Upper lobe of right lung (tissue), 1 donor: ENCODE results near the gene ARPIN. TPM values are rescaled to one million over a fixed set of nuclear protein-coding genes. Genes with fewer than 3 reads are reported as not detected.

ENCODE experiments used
- ATAC-seq: fragments of 200-7000 bp; cut with Tn5 transposase; one replicate; pipeline ENCODE4 v1.9.1; 2020; ENCODE audit warnings: mild to moderate bottlenecking, moderate library complexity
- DNase-seq: peaks from one replicate; pipeline ENCODE4 v3.0.0-alpha.2; 2020
- H3K27ac ChIP-seq: fragments of 200-600 bp; one replicate; pipeline ENCODE4 v1.8.0; 2022
- H3K27me3 ChIP-seq: fragments of 200-600 bp; one replicate; pipeline ENCODE4 v1.8.0; 2022; ENCODE audit warnings: mild to moderate bottlenecking
- H3K36me3 ChIP-seq: fragments of 200-600 bp; one replicate; pipeline ENCODE4 v1.8.0; 2022
- H3K4me1 ChIP-seq: fragments of 200-600 bp; one replicate; pipeline ENCODE4 v1.8.0; 2022
- H3K4me3 ChIP-seq: fragments of 200-600 bp; one replicate; pipeline ENCODE4 v1.8.0; 2022; ENCODE audit warnings: mild to moderate bottlenecking
- H3K9me3 ChIP-seq: fragments of 200-600 bp; one replicate; pipeline ENCODE4 v1.8.0; 2022
- intact Hi-C: fragments of 100-400 bp; cut with DNase I; formaldehyde crosslinking; loops from one replicate; pipeline ENCODE4 v1.11.0; 2022
- total RNA-seq: library from RNA; stranded (reverse); fragmentation: NEBNext Ultra II Directional; extraction: Animal tissue kit (Norgen Biotek cat#: 25700); gene quantifications from one replicate; pipeline ENCODE4 v1.2.1, GENCODE V29; 2021
- TF ChIP-seq, protein P1 (sequence below): fragments of 200-600 bp; IDR thresholded peaks from one replicate; pipeline ENCODE4 v1.8.0; 2022; ENCODE audit warnings: antibody characterized with exemption
- donor health status: DM: no; HTN: yes; CAD: no; lungs with severe emphysema.

Gene ARPIN
- total RNA-seq, 1 donor from 2014 or later = 30.5 TPM

DNA sequence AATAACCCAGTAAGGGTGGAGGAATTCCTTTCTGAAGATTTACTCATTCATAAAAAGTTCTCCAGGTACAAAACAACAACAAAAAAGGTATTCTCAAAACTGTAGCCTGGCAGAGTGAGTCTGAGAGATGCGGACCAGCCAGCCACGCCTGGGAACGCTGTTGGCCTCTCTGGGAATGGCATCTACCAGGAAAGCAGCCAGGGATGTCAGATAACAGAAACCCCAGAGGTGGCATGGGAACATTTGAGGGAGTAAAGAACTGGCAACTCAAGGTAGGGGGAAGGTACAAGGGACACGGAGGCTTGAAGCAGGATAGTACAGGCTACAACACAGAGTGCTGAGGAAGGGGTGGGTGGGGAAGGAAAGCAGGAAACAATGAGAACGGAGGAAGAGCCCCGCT, 11.9 kb downstream of the ARPIN start:
- Histone ChIP-seq H3K9me3 (no peaks in the 10 kb centered on the region), H3K27ac (no peak overlapping the region), H3K36me3 (peaks cover 36% of the 10 kb centered on the region), H3K4me1 (no peaks in the 10 kb centered on the region), H3K4me3 (no peak overlapping the region), H3K27me3 (no peaks in the 10 kb centered on the region)
- intact Hi-C loops = no loop called here
- no peak for DNase-seq
- no peak for ATAC-seq
- TF ChIP-seq, protein P1, sequence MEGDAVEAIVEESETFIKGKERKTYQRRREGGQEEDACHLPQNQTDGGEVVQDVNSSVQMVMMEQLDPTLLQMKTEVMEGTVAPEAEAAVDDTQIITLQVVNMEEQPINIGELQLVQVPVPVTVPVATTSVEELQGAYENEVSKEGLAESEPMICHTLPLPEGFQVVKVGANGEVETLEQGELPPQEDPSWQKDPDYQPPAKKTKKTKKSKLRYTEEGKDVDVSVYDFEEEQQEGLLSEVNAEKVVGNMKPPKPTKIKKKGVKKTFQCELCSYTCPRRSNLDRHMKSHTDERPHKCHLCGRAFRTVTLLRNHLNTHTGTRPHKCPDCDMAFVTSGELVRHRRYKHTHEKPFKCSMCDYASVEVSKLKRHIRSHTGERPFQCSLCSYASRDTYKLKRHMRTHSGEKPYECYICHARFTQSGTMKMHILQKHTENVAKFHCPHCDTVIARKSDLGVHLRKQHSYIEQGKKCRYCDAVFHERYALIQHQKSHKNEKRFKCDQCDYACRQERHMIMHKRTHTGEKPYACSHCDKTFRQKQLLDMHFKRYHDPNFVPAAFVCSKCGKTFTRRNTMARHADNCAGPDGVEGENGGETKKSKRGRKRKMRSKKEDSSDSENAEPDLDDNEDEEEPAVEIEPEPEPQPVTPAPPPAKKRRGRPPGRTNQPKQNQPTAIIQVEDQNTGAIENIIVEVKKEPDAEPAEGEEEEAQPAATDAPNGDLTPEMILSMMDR = no peak

DNA sequence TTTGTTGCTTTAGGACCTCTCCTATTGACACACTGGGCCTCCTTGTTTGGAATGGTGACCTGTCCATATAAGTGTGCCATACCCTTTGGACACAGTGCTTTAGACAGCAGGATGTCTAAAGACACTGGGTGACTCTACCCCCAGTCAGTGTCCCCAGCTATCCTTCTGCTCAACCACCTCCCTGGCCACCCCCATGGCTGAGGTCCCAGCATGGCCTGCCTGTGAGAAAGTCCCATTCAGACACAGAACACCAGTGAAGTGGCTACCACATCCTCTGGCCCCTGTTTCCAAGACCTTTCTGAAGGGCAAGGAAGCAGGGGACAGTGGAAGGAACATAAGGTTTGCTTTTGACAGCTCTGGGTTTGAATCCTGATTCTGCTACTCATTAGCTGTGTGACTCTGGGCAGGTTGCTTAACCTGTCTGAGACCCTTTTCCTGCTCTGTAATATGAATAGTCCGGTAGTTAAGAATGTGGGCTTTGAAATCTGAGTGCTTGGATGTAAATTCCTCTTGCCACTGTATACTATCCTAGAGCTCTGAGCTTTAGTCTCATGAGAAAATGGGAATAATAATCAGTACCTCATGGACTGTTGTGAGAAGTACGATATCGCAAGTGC, 12.7 kb downstream of the ARPIN start:
- TF ChIP-seq, protein P1 = no peak
- no peaks in the 10 kb centered on the region for H3K27me3 ChIP-seq
- DNase-seq = no peak
- no peaks in the 10 kb centered on the region for H3K4me1 ChIP-seq
- no peaks in the 10 kb centered on the region for H3K9me3 ChIP-seq
- ATAC-seq = no peak
- intact Hi-C loops = no loop called here
- H3K4me3 ChIP-seq = no peak overlapping the region
- no peak overlapping the region for H3K27ac ChIP-seq
- H3K36me3 ChIP-seq = peaks cover 36% of the 10 kb centered on the region

DNA sequence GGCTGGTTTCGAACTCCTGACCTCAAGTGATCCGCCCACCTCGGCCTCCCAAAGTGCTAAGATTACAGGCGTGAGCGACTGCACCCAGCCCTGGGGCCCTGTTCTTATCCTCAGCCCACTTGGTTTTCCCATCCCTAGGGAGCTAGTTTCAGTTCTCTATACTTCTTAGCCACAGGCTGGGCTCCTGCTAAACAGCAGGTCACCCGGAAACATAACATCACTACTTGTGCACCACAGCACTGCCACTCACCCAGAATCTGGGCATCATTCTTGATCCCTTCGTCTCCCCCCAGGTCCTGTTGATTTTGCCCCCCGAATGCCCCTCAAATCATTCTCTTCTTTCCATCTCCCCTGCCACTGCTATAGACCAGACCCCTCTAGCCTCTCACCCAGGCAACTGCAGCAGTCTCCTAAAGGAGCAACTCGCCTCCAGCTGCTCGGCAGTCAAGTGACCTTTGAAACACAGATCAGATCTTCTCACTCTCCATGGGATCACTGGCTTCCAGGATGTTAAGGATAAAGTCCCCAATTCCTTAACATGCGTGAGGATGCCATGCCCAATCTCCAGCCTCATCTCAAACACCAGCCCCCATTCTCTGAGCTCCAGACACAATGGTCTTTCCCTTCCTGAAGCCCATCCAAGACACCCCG, 13.3 kb downstream of the ARPIN start:
- no peak overlapping the region for H3K4me3 ChIP-seq
- peaks cover 36% of the 10 kb centered on the region for H3K36me3 ChIP-seq
- intact Hi-C loops = no loop called here
- TF ChIP-seq, protein P1 = no peak
- ATAC-seq (peak; percentile 75), DNase-seq (no peak)
- no peaks in the 10 kb centered on the region for H3K4me1 ChIP-seq
- H3K27me3 ChIP-seq = no peaks in the 10 kb centered on the region
- no peaks in the 10 kb centered on the region for H3K9me3 ChIP-seq
- no peak overlapping the region for H3K27ac ChIP-seq

DNA sequence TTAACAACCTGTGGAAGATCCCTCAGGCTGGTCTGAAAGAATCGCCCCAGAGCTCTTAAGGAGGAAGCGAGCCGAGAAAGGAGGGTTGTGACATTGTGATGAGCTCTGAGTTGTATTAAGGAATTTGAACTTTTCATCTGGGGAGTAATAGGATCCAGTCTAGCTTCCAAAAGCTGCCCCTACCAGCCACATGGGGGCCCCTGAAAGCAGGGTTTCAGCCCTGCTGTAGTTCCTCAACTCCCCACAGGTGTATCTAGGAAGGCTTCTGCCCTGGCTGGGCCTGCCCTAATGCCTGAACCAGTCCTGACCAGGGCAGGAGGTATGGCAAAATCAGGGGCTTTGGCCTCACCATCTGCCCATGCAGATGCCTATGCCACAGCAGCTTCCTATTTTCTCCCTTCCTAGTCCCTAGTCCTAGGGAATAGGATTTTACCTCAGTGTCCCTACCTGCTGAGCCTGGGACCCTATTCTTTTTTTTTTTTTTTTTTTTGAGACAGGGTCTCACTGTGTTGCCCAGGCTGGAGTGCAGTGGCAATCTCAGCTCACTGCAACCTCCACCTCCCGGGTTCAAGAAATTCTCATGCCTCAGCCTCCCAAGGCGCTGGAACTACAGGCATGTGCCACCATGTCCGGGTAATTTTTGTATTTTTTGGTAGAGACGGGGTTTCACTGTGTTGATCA, 14.0 kb downstream of the ARPIN start:
- no peaks in the 10 kb centered on the region for H3K9me3 ChIP-seq
- H3K36me3 ChIP-seq = peaks cover 33% of the 10 kb centered on the region
- H3K27ac ChIP-seq = no peak overlapping the region
- H3K4me3 ChIP-seq = no peak overlapping the region
- DNase-seq = no peak
- ATAC-seq = peak; percentile 67
- TF ChIP-seq, protein P1 = peak; percentile 55
- H3K4me1 ChIP-seq = no peaks in the 10 kb centered on the region
- no peaks in the 10 kb centered on the region for H3K27me3 ChIP-seq
- intact Hi-C loops = no loop called here

DNA sequence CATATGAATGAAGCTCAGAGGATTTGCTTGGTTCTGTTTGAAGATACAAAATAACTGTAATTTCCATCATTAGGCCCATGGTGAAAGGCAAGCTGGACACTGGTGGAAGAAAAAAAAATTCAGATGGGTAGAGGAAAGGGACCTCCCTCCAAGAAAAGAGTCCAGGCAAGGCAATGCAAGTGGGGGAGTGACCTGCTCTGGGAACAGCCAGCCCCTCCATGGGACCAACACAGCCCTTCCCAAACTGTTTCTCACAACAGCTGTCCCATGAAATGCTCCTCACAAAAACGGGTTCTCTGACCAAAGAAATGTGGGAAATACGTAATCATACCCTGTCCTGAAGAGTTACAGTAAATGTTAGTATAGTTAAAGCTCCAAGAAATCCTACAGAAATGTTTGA, 14.6 kb downstream of the ARPIN start:
- intact Hi-C loops = no loop called here
- DNase-seq = no peak
- Histone ChIP-seq H3K4me3 (no peak overlapping the region), H3K27me3 (no peaks in the 10 kb centered on the region), H3K27ac (no peak overlapping the region), H3K4me1 (peaks cover 1% of the 10 kb centered on the region), H3K36me3 (peaks cover 27% of the 10 kb centered on the region), H3K9me3 (no peaks in the 10 kb centered on the region)
- no peak for ATAC-seq
- TF ChIP-seq, protein P1 = no peak
